Endodermal cell (in vitro differentiated cells): Measurements from ENCODE around the gene PRUNE2. TPM values are rescaled to one million over a fixed set of nuclear protein-coding genes. Genes with fewer than 3 reads are reported as not detected.

Experiments used
- DNase-seq: peaks from one replicate; pipeline ENCODE4 v3.0.0-alpha.2; 2017
- H3K27ac ChIP-seq: 2 replicates; pipeline ENCODE4 v1.5.1; 2013; ENCODE audit warnings: mild to moderate bottlenecking, low read depth, low read length, moderate library complexity
- H3K27me3 ChIP-seq: 2 replicates; pipeline ENCODE4 v1.6.1; 2013; ENCODE audit warnings: mild to moderate bottlenecking, low read length, moderate library complexity; ENCODE audit not compliant: insufficient read depth, control insufficient read depth, poor library complexity, severe bottlenecking
- H3K36me3 ChIP-seq: 2 replicates; pipeline ENCODE4 v1.7.0; 2013; ENCODE audit warnings: mild to moderate bottlenecking, low read length, moderate library complexity; ENCODE audit not compliant: control insufficient read depth, insufficient read depth
- H3K4me1 ChIP-seq: one replicate; pipeline ENCODE4 v1.7.0; 2013; ENCODE audit warnings: low read length; ENCODE audit not compliant: control insufficient read depth, insufficient read depth
- H3K4me3 ChIP-seq: 2 replicates; pipeline ENCODE4 v1.5.1; 2013; ENCODE audit warnings: mild to moderate bottlenecking, low read length, moderate library complexity
- H3K9ac ChIP-seq: 2 replicates; pipeline ENCODE4 v1.6.1; 2013; ENCODE audit warnings: mild to moderate bottlenecking, low read length, moderate library complexity; ENCODE audit not compliant: poor library complexity, severe bottlenecking; ENCODE audit errors: extremely low read depth
- H3K9me3 ChIP-seq: 2 replicates; pipeline ENCODE4 v1.6.1; 2013; ENCODE audit warnings: mild to moderate bottlenecking, low read length, moderate library complexity; ENCODE audit not compliant: control insufficient read depth
- H3K27ac Mint-ChIP-seq: 2 replicates; pipeline ENCODE4 v1.8.0; 2020; ENCODE audit warnings: mixed read lengths
- H3K27me3 Mint-ChIP-seq: 2 replicates; pipeline ENCODE4 v1.8.0; 2021; ENCODE audit warnings: mild to moderate bottlenecking, mixed read lengths; ENCODE audit not compliant: insufficient read depth
- H3K36me3 Mint-ChIP-seq: 2 replicates; pipeline ENCODE4 v1.8.0; 2020; ENCODE audit warnings: low read depth, mixed read lengths
- H3K4me1 Mint-ChIP-seq: 2 replicates; pipeline ENCODE4 v1.8.0; 2020; ENCODE audit warnings: mixed read lengths
- H3K4me3 Mint-ChIP-seq: 2 replicates; pipeline ENCODE4 v1.8.0; 2020; ENCODE audit warnings: mild to moderate bottlenecking, moderate library complexity, mixed read lengths
- H3K9me3 Mint-ChIP-seq: 2 replicates; pipeline ENCODE4 v1.8.0; 2020; ENCODE audit warnings: mild to moderate bottlenecking, mixed read lengths
- CTCF ChIP-seq: fragments of 200-600 bp; sonication (generic); conservative IDR thresholded peaks from 2 replicates; pipeline ENCODE4 v1.5.0; 2021; ENCODE audit warnings: antibody characterized with exemption, mild to moderate bottlenecking
- WGBS, 2 experiments: methylation state at CpG; one replicate each; pipeline versions ENCODE4 v1.1.5 to v1.1.7; 2013; ENCODE audit warnings: missing lambda C conversion rate in 2 of 2, mixed read lengths in 1 of 2; ENCODE audit not compliant: insufficient coverage in 1 of 2, insufficient read length in 1 of 2; 5-methylcytosine and 5-hydroxymethylcytosine counted together
- total RNA-seq, 2 donors: library from RNA; stranded (reverse); fragmentation: NEBNext Ultra II Directional in 1 of 2; extraction: Animal tissue kit (Norgen Biotek cat#: 25700) in 1 of 2; gene quantifications; 2 replicates in 1 of 2; 3 replicates in 1 of 2; pipeline ENCODE4 v1.2.1, GENCODE V29; 2021

PRUNE2 gene
- total RNA-seq, 2 donors from 2014 or later = 4.1 to 6.8 TPM

- H3K27ac Mint-ChIP-seq = no peak overlapping the region
- H3K4me3 Mint-ChIP-seq = no peak overlapping the region
- Histone ChIP-seq H3K36me3 (no peaks in the 10 kb centered on the region), H3K27me3 (no peaks in the 10 kb centered on the region), H3K4me1 (no peaks in the 10 kb centered on the region), H3K9me3 (no peaks in the 10 kb centered on the region), H3K9ac (no peak overlapping the region), H3K4me3 (no peak overlapping the region), H3K27ac (no peak overlapping the region)
- TF ChIP-seq CTCF = no peak
- H3K9me3 Mint-ChIP-seq = no peaks in the 10 kb centered on the region
- no peaks in the 10 kb centered on the region for H3K36me3 Mint-ChIP-seq
- peaks cover 1% of the 10 kb centered on the region for H3K4me1 Mint-ChIP-seq
- 91 to 100% methylated on average over 1 to 4 of the region's 4 CpGs for WGBS, 2 experiments
- no peaks in the 10 kb centered on the region for H3K27me3 Mint-ChIP-seq
- no peak for DNase-seq
These were observed 10.3 kb upstream of the PRUNE2 start for GRCh38 chr9:76916231-76916630.

- Mint-ChIP-seq H3K4me3 (no peak overlapping the region), H3K36me3 (no peaks in the 10 kb centered on the region), H3K9me3 (peaks cover 3% of the 10 kb centered on the region), H3K27ac (no peak overlapping the region), H3K27me3 (peaks cover 20% of the 10 kb centered on the region), H3K4me1 (peaks cover 1% of the 10 kb centered on the region)
- H3K9me3 ChIP-seq = no peaks in the 10 kb centered on the region
- no peak for DNase-seq
- H3K27ac ChIP-seq = no peak overlapping the region
- WGBS, 2 experiments = 85 to 100% methylated on average over 1 to 2 of the region's 2 CpGs
- H3K4me3 ChIP-seq = no peak overlapping the region
- H3K36me3 ChIP-seq = no peaks in the 10 kb centered on the region
- no peak overlapping the region for H3K9ac ChIP-seq
- H3K27me3 ChIP-seq = peaks cover 10% of the 10 kb centered on the region
- no peak for TF ChIP-seq CTCF
- no peaks in the 10 kb centered on the region for H3K4me1 ChIP-seq
These were observed 7.6 kb upstream of the PRUNE2 start for GRCh38 chr9:76913467-76913866.

GRCh38 chr9:76912636-76913275 is 6.8 kb upstream of the PRUNE2 start:
- H3K4me3 Mint-ChIP-seq = no peak overlapping the region
- H3K36me3 Mint-ChIP-seq = no peaks in the 10 kb centered on the region
- Histone ChIP-seq H3K4me1 (no peaks in the 10 kb centered on the region), H3K9ac (no peak overlapping the region), H3K36me3 (no peaks in the 10 kb centered on the region), H3K27ac (no peak overlapping the region), H3K4me3 (no peak overlapping the region), H3K9me3 (no peaks in the 10 kb centered on the region), H3K27me3 (peaks cover 17% of the 10 kb centered on the region)
- DNase-seq = no peak
- 78 to 79% methylated on average over 4 to 6 of the region's 6 CpGs for WGBS, 2 experiments
- H3K27me3 Mint-ChIP-seq = peaks cover 27% of the 10 kb centered on the region
- H3K27ac Mint-ChIP-seq = no peak overlapping the region
- H3K9me3 Mint-ChIP-seq = peaks cover 3% of the 10 kb centered on the region
- peaks cover 1% of the 10 kb centered on the region for H3K4me1 Mint-ChIP-seq
- TF ChIP-seq CTCF = no peak
